ENCODE results near the gene SLC16A6. TPM values are rescaled to one million over a fixed set of nuclear protein-coding genes. Genes with fewer than 3 reads are reported as not detected.
A peak's percentile ranks its signal among the peaks of the same experiment; 100 is the strongest.
"Not testable (repeated sequence)": the region's sequence is repeated elsewhere in the genome, so short reads cannot be mapped to it uniquely, and the experiment has no call there.

Gene SLC16A6, protein sequence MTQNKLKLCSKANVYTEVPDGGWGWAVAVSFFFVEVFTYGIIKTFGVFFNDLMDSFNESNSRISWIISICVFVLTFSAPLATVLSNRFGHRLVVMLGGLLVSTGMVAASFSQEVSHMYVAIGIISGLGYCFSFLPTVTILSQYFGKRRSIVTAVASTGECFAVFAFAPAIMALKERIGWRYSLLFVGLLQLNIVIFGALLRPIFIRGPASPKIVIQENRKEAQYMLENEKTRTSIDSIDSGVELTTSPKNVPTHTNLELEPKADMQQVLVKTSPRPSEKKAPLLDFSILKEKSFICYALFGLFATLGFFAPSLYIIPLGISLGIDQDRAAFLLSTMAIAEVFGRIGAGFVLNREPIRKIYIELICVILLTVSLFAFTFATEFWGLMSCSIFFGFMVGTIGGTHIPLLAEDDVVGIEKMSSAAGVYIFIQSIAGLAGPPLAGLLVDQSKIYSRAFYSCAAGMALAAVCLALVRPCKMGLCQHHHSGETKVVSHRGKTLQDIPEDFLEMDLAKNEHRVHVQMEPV
- polyA plus RNA-seq (2012; ENCODE audit: low read depth, missing spikeins) = 1.7 TPM

DNA sequence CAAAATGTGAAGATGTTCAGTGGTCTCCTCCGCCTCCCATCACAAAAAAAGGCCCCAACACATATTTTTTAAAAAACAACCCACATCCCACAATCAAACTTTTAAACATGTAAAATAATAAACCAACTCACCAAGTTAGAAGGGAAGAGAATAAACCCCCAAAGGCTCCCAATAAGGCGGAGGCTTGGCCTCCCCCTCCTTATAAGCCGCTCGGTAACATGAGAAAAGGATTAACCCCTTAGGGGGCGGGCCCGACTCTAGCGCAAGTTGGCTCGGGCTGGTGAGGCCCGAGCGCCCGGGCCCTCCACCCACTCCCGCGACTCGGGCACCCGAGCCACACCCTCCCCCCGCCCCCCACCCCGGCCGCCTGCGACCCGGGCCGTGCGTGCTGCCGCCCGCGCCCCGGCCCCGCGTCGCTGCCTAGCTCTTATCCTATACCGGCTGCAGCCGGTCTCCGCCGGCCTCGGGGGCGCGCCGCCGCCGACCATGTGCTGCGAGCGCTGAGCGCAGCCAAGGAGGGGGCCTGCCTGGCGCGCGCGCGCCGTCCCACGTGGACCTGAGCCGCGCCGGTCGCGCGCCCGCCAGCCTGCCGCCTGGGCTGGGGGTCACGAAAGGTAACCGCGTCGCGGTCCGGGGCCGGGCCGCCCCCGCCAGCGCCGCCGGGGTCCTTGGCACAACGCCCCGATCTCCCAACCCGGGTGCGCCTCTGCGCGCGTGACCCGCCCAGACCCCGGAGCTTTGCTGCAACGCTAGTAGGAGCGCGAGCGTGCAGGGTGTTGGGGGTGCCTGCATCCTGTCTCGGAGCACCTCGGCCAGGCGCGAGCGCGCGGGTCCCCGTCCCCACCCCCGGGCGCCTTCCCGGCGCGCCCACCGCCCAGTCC lies at the start of gene SLC16A6, which contains the start of gene ARSG:
Gene SLC16A6 (minus strand): TSS at position 173 of the 881 bp plus-strand sequence. CDS start 12,807 bp downstream, outside the sequence.
Gene ARSG (plus strand): TSS at position 541 of the 881 bp plus-strand sequence. CDS start 15,999 bp downstream, outside the sequence.
- no peak; the same call in 1 of the 2 replicates for TF ChIP-seq TAF1 (IDR thresholded peaks at IDR 0.05; ENCODE audit: low read depth, low read length)
- TF ChIP-seq POLR2AphosphoS5 (IDR thresholded peaks at IDR 0.05; ENCODE audit: low read depth, low read length) = 0 out of 2 replicates have a peak, but pooled peaks have one; percentile 65
- TF ChIP-seq SPI1 (IDR thresholded peaks at IDR 0.05; ENCODE audit: low read depth, low read length) = no peak
- no peak for TF ChIP-seq PAX5 (IDR thresholded peaks at IDR 0.05; ENCODE audit: insufficient read depth, low read length, severe bottlenecking)
- 0 out of 2 replicates have a peak, but pooled peaks have one; percentile 18 for TF ChIP-seq POU2F2 (IDR thresholded peaks at IDR 0.05; ENCODE audit: low read depth, low read length)
- peak; percentile 95 for FAIRE-seq
- peak; percentile 77 for DNase-seq (ENCODE audit: insufficient read length, low spot score)

DNA sequence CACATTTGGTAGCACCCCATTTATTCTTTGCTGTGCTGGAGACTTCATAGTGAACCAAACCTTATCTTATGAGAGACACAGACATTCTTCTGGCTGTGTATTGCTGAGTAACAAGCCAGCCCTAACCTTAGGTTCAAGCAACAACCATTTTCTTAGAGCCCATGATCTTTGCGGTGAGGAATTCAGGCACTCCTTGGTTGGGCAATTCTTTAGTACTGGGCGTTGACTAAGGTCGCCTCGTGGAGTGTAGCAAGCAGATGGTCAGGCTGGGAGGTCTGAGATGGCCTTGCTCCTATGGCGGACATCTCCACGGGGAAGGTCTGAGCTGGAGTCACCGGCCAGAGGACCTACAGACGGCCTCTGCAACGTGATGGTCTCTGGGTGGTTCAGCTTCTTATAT lies 43.5 kb upstream of the SLC16A6 start:
- FAIRE-seq (no peak), DNase-seq (ENCODE audit: insufficient read length, low spot score) (no peak)
- TF ChIP-seq SPI1 (IDR thresholded peaks at IDR 0.05; ENCODE audit: low read depth, low read length) (no peak), TAF1 (IDR thresholded peaks at IDR 0.05; ENCODE audit: low read depth, low read length) (no peak), POLR2AphosphoS5 (IDR thresholded peaks at IDR 0.05; ENCODE audit: low read depth, low read length) (no peak), POLR2A (IDR thresholded peaks at IDR 0.05; ENCODE audit: low read depth, low read length) (no peak), PAX5 (IDR thresholded peaks at IDR 0.05; ENCODE audit: insufficient read depth, low read length, severe bottlenecking) (no peak), POU2F2 (IDR thresholded peaks at IDR 0.05; ENCODE audit: low read depth, low read length) (no peak)

DNA sequence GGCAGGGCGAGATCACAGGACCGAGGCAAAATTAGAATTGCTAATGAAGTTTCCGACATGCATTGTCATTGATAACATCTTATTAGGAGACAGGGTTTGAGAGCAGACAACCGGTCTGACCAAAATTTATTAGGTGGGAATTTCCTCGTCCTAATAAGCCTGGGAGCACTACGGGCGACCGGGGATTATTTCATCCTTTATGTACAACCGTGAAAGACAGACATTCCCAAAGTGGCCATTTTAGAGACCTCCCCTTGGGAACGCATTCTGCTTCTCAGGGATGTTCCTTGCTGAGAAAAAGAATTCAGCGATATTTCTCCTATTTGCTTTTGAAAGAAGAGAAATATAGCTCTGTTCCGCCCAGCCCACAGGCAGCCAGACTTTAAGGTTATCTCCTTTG lies 41.0 kb upstream of the SLC16A6 start:
- not testable (repeated sequence) for FAIRE-seq; DNase-seq (ENCODE audit: insufficient read length, low spot score)

GRCh38 chr17:68329331-68329730 lies 38.4 kb upstream of the SLC16A6 start:
- DNase-seq (ENCODE audit: insufficient read length, low spot score) (no peak), FAIRE-seq (no peak)
- no peak for TF ChIP-seq SPI1 (IDR thresholded peaks at IDR 0.05; ENCODE audit: low read depth, low read length)

DNA sequence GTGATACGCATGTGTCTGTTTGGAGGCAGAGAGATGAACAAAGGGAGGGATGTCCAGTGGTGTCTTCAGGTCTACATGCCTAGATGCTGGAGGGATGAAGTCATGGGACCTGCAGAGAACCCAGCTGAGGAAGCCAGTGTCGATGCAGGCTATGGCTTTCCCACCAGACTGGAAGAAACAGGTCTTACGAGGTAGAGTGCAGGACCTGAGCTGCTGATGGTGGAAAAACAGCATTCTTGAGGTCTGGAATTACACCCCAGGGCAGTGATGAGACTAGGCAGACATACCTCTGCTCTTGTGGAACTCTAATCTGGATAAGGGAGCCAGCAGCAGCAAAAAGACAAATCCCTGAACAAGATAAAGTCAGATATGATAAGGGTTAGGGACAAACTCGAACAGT lies 37.7 kb upstream of the SLC16A6 start:
- DNase-seq (ENCODE audit: insufficient read length, low spot score) = no peak
- no peak for TF ChIP-seq PAX5 (IDR thresholded peaks at IDR 0.05; ENCODE audit: insufficient read depth, low read length, severe bottlenecking)
- no peak for TF ChIP-seq POU2F2 (IDR thresholded peaks at IDR 0.05; ENCODE audit: low read depth, low read length)
- no peak for TF ChIP-seq TAF1 (IDR thresholded peaks at IDR 0.05; ENCODE audit: low read depth, low read length)
- no peak for TF ChIP-seq POLR2A (IDR thresholded peaks at IDR 0.05; ENCODE audit: low read depth, low read length)
- TF ChIP-seq SPI1 (IDR thresholded peaks at IDR 0.05; ENCODE audit: low read depth, low read length) = no peak
- no peak for TF ChIP-seq POLR2AphosphoS5 (IDR thresholded peaks at IDR 0.05; ENCODE audit: low read depth, low read length)
- no peak for FAIRE-seq

DNA sequence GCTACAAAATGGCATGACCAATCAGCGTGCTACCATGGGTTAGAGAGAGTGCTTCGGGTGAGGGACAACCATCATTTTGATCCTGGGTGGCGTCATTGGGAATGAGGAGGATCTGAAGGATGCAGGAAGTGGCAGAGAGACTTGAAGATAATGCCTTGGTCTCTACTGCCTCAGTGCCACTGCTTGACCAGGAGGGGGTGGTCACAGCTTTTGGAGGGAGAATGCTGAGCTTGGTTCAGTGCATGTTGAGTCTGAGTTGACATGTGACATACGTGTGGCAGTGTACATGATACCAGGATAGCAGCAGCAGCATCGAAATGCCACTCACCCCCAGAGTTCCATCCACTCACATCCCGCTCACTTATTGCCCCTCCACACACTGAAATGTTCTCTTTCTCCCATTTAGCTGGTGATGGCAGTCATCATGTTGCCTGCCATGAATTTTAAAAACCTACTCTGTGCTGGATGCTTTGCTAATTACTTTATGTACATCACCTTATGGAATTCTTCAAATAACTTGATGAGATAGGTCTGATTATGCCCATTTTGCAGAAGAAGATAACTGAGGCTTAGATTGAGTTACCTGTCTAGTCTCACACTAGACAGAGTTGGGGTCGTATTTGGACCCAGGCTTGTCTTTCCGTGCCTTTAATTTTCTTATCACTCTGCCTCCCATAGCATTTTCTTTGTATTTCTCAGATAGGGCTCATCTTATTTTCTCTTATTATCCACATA lies 37.1 kb upstream of the SLC16A6 start:
- TF ChIP-seq POU2F2 (IDR thresholded peaks at IDR 0.05; ENCODE audit: low read depth, low read length) = no peak
- no peak for TF ChIP-seq SPI1 (IDR thresholded peaks at IDR 0.05; ENCODE audit: low read depth, low read length)
- TF ChIP-seq PAX5 (IDR thresholded peaks at IDR 0.05; ENCODE audit: insufficient read depth, low read length, severe bottlenecking) = no peak
- no peak for TF ChIP-seq POLR2AphosphoS5 (IDR thresholded peaks at IDR 0.05; ENCODE audit: low read depth, low read length)
- TF ChIP-seq TAF1 (IDR thresholded peaks at IDR 0.05; ENCODE audit: low read depth, low read length) = no peak
- no peak for TF ChIP-seq POLR2A (IDR thresholded peaks at IDR 0.05; ENCODE audit: low read depth, low read length)
- DNase-seq (ENCODE audit: insufficient read length, low spot score) (no peak), FAIRE-seq (no peak)

GRCh38 chr17:68326681-68327080 lies 35.8 kb upstream of the SLC16A6 start:
- no peak for DNase-seq (ENCODE audit: insufficient read length, low spot score)
- no peak for FAIRE-seq
- no peak for TF ChIP-seq POU2F2 (IDR thresholded peaks at IDR 0.05; ENCODE audit: low read depth, low read length)
- no peak for TF ChIP-seq POLR2AphosphoS5 (IDR thresholded peaks at IDR 0.05; ENCODE audit: low read depth, low read length)
- TF ChIP-seq PAX5 (IDR thresholded peaks at IDR 0.05; ENCODE audit: insufficient read depth, low read length, severe bottlenecking) = no peak
- no peak for TF ChIP-seq SPI1 (IDR thresholded peaks at IDR 0.05; ENCODE audit: low read depth, low read length)
- no peak for TF ChIP-seq POLR2A (IDR thresholded peaks at IDR 0.05; ENCODE audit: low read depth, low read length)

GRCh38 chr17:68325961-68326360 lies 35.0 kb upstream of the SLC16A6 start:
- FAIRE-seq = no peak
- TF ChIP-seq POLR2AphosphoS5 (IDR thresholded peaks at IDR 0.05; ENCODE audit: low read depth, low read length) (no peak), POU2F2 (IDR thresholded peaks at IDR 0.05; ENCODE audit: low read depth, low read length) (no peak), SPI1 (IDR thresholded peaks at IDR 0.05; ENCODE audit: low read depth, low read length) (no peak), PAX5 (IDR thresholded peaks at IDR 0.05; ENCODE audit: insufficient read depth, low read length, severe bottlenecking) (no peak), TAF1 (IDR thresholded peaks at IDR 0.05; ENCODE audit: low read depth, low read length) (no peak), POLR2A (IDR thresholded peaks at IDR 0.05; ENCODE audit: low read depth, low read length) (no peak)
- no peak for DNase-seq (ENCODE audit: insufficient read length, low spot score)
